Midbrain (tissue), 1 donor: ENCODE measurements around the gene PCBP4.

Source experiments
- DNase-seq: peaks from one replicate; lab custom pipeline; 2025; lab: John Stamatoyannopoulos, UW

The PCBP4 gene

DNA sequence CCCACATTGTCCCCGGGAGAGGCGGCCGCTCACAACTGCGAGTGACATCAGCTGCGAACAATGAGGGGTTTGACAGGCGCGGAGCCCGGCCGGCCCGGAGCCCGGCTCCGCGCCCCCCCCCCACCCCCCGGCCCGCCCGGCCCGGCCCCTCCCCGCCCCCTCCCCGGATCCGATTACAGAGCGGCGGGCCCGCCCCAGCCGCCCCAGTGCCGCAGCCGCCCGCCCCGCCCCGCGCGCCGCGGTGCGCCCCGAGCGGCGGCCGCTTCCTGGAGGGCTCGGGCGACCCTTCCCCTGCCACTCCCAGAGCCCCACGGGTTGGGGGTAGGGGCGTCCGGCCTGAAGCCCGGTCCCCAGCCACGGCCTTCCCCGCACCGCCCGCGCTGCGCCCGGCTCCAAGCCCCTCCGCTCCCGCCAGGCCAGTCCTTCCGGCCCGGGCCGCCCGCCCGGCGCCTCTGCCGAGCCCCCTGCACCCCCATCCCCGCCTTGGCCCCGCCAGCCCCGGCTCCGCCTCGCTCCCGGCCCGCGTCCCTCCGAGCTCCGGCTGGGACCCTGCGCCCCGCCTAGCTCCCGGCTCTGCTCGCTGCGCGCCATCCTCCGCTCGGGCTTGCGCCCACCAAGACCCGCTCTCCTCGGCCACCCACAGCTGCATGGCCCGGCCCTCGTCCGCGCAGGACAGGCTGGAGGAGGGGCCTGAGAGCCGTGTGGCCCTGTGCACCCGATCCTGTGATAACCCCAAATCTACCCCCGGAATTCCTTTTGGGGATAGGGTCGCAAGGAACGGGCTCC is at the start of gene PCBP4:
Gene PCBP4, minus strand, starts transcription at position 71 of the 786 bp plus-strand sequence. CDS start 6,214 bp downstream, outside the sequence.
- peak; percentile 85 for DNase-seq

DNA sequence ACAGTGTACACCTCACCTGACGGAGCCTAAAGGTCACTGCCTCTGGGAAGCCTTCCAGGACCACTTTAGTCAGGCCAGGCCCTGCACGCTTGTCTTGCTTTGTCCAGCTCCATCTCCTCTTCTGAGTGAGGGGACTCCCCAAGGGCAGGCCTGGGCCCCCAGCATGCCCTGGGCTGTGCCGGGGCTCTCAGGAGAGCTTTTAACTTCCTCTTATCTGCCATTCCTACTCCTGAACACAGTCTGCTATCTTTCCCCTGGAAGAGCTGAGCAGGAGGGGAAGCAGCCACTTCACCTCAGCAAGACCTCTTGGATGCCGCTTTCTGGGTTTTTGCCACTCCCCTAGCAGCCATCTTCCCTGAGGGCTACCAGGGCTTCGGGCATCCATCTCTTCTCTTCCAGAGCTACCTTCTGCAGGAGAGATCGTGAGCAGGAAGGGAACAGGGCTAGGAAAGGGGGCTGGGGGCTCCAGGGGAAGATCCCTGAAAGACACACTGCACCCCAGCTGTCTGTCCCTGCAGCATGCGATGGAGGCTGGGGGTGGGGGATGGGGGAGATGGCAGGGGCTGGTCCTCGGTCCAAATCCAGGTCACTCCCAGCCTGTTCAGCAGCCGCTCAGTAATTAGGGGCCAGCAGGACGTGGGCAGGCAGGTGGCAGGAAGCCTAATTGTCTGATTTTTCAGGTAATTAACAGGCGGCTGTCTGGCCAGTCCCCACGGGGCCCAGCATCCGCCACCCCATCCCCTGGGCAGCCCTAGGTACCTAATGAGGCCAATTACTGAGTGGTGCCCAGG is 48.4 kb upstream of the PCBP4 start:
- DNase-seq: no peak

DNA sequence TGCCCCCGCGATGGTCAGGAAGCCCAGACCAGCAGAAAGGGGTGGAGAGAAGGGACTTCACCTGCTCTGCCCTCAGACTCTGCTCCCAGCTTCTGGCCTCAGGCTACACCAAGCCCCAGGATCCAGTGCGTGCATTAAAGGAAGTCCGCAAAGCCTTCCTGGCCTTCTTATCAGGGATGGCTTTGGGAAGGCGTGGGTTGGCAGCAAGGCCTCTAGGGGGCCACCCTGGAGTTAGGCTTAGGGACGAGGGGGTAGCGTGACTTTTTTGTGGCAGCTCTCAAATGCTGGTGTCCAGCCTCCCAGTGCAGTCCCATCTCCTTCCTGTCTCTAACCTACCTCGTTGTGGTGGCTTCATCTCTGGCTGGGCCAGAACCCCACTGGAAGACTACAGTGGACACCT is 47.4 kb upstream of the PCBP4 start:
- DNase-seq: peak; percentile 22

DNA sequence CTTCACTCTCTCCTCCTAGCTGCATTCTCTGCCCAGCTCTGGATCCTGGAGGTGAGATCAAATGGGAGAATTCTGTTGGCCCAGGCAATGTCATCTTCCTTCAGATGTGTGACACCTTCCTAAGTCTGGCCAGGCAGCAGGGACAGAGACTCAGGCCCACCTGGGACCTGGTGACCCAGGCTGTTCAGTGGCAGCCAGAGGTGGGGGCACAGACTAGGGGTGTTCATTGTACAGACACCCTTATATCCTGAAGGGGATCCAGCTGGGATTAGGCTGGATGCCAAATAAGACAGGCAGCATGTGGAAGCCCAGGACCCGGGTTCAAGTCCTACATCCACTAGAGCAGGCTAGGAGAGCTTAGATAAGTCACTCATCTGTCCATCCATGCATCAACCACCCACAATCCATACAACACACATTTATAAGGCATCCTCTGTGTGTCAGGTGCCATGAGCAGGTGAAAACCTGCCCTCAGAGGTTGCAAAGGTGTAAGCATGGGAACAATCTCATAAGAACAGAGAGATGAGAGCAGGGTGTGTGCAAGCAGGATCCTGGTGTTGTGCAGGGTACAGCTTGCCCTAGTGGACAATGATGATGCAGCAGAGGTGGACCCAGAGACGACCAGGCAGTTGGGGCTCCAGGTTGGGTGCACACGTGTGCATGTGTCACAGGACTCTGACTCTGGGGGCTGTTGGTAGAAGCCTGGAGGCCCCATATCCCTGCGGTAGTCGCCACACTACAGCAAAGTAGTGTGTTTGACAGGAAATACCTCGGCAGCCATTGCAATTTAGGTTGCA is 46.7 kb upstream of the PCBP4 start:
- no peak for DNase-seq

DNA sequence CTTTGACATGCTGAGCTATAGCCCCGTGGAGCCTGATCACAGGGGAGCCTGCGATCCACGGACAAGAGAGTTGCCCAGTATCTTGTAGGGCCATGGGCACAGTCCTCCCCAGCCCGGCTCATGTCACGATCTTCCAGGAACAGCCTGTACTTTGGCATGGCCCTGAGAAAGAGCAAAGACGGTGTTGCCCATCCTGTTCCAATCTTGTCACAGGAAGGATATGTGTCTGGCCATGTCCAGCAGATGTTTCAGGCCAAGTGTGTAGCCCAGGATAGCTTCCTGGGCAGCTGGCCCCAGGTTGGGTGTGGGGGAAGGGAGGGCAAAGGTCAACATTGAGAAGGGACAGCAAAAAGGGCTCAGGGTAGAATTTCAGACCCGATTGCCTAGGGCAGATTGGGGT is 45.4 kb upstream of the PCBP4 start:
- no peak for DNase-seq

DNA sequence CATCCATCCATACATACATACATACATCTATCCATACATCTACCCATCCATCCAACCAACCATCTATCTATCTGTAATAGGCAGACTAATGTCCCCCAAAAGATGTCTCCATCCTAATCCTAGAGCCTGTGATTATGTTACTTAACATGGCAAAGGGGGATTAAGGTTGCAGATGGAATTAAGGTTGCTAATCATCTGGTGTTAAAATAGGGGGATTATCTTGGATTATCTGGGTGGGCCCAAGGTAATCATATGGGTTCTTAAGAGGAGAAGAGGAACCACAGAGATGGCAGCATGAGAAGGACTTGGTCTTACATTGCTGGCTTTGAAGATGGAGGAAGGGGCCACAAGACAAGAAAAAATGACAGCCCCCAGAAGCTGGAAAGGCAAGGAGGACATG is 43.2 kb upstream of the PCBP4 start:
- DNase-seq: no peak

DNA sequence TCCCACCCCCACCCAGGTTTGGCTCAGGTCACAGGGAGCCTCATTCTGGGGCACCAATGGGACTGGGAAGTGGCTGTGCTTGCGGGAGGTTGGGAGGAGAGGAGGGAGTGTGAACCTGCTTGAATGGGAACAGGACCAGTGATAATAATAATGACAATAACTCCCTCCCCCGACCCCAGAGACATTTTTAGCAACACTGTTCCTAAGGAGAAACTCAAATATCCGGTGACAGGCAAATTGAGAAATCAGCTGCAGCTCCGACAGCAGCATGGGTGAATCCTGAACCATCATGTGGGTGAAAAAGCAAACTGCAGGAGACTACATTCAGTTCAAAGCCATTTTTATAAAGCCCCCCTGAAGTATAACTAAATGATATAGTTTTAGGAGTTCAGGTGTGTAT is 40.0 kb upstream of the PCBP4 start:
- no peak for DNase-seq

DNA sequence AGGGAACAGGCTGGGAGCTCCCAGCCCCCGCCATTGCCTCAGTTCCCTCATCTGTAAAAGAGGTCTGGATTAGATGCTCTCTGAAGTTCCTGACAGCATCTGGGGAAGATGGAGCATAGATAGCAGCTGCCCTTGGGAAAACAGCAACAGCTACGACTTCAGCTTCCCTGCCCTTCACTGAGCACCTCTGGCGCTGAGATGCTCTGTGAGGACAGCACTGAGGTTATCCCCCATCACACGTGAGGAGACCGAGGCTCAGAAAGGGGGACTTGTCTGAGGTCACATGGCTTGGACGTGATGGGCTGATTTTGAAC is 39.5 kb upstream of the PCBP4 start:
- DNase-seq: no peak

DNA sequence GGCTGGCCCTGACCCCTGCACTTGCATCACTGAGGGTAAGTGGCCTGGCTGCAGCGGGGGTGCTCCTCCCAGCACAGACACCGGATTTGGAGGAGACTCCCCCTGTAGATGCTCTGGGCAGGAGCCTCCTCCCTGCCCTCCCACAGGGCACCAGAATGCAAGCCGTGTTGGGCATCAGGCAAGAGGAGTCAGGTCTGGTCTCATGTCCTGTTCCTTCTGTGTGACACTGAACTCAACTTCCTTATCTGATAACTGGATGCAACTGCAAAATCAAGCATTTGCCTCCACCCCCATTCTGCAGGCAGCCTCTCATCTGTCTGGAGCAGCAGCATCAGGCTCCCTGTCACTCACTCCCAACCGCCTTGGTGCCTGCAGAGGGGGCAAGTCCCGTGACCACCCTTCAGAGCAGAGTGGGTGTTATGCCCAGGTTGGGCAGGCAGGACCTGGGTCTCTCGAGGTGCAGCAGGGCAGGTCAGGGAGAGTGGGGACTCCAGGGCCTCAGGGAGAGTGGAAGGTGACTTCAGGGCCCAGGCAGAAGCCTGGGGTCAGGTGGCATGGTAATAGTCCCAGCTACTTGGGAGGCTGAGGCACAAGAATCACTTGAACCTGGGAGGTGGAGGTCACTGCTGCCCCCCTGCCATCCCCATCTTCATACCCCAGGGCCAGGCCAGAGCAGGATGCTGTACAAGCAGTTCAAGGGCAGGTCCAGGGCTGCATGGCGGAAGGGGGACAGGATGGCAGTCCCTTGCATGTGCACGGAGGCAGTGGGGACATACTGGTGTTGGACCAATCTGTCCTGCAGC is 39.0 kb upstream of the PCBP4 start:
- DNase-seq: no peak

DNA sequence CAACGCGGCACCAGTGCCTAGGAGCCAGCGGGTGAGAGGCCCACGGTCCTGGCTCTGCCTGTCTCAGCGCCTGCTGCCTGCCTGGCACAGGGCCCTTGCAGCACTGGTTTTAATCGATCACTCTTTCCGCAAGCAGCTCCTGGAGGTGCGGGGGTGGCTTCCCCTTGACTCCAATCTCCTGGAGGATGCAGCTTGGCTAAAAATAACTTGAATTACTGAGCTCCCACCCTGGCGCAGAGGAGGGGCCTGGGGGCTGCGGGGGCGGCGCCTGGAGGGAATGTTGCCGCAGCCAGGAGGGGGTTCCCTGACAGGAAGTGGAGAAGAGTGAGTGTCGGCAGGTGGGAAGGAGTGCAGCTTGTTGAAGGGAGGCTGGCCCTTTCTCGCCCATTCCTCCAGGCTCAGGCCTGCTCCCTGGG is 38.3 kb upstream of the PCBP4 start:
- no peak for DNase-seq

DNA sequence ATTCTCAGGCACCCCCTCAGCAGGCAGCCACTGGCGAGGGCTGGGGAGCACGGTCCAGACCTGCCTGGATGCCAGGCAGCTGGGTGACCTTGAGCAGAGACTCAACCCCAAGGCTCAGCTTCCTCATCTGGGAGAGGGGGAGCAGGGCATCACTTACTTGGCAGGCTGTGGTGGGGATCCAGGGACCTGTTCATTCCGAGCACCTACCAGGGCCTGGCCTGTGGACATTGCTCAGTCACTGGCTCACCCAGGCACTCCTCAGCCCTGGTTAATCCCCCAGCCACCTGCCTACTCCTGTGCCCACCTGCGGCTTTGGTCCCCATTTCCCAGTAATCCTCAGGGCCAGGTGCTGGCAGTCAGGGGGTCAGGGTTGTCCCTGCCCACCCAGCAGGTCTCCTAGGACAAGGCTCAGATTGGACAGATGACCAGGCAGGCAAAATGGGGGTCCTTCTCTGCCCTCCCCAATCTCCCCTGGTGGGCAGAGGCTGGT is 37.7 kb upstream of the PCBP4 start:
- no peak for DNase-seq

DNA sequence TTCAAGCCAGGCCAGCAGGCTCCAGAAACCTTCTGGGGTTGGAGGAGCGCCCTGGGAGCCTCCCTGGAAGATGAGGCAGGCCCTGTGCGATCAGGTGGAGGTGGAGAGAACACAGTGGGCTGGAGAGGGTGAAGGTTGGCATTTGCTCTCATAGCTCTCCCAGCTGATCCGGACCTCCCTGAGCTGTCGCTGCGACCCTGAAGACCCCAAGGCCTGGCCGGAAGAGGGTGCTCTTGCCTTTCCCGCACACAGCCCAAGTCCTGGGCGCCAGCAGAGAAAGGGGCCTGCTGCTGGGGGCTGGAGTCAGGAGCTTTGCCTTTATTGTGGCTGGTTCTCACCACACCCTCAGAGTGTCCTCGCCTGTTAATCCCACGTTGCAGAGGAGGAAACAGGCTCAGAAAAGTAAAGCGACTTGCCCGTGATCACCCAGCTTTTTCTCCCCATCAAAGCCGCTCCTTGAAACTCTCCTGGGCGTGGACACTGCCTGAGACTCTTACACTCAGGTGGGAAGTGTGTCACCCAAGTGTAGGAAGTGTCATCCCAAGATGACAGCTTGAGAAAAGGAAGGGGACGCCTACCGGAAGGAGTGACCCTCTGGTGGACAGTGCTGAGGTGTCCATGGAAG is 37.0 kb upstream of the PCBP4 start:
- peak; percentile 74 for DNase-seq

DNA sequence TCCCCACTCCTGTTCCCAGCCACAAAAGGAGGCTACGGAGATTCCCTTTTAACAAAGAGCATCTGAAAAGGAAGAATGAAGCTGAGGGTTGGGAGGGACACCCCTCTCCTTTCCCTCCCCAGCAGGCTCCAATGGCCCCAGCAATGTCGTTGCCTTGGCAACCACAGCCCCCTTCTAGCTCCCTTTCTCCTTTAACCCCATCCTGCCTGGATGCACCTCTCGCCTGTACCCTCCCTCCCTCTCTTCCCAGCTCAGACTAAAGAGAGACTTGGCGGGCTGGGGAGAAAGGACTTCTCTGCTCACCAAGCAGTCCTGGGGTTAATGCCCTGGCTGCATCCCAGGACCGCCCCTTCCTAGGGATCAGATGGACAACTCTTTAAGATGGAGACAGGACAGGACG is 35.5 kb upstream of the PCBP4 start:
- DNase-seq: no peak

DNA sequence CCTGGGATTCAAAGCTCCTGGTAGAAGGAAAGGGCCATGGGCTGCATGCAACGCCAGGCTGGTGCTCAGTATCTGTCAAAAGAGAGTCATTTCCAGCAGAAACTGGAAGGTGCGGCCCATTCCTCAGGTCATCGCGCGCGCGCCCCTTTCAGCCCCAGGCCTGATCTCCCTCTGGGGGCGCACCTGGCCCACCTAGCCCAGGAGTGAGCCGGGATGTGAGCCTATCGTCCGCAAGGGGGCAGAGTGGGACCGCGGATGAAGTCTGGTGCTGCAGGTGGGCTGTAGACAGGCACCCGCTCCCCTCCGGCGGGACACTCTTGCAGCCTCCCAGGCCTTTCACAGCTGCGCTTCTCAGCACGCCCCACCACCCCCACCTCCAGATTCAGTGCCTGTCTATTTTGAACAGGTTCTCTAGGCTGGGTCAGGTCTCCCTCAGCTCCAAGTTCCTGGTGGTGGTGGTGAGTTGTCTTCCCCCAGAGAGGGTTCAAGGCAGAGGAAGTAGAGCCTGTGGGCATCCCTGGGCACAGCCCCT is 34.3 kb upstream of the PCBP4 start:
- DNase-seq: peak; percentile 62

DNA sequence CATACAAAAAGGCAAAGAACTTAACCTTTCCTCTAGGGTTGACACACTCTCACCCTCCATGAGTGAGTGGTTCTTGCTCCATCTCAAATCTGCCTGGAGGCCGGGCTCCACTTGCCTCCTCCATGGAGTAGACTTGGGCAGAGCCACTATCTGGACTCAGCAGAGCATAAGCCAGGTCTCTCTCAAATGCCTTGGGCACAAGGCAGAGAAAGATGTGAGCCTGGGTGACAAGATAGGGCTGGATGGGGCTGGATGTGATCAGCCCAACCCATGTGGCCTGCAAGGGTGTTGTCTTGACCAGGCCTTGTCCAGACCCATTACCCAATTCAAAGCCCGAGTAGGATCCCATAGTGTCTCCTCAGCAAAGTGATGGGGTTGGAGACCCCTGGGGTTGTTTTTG is 32.6 kb upstream of the PCBP4 start:
- DNase-seq: no peak

DNA sequence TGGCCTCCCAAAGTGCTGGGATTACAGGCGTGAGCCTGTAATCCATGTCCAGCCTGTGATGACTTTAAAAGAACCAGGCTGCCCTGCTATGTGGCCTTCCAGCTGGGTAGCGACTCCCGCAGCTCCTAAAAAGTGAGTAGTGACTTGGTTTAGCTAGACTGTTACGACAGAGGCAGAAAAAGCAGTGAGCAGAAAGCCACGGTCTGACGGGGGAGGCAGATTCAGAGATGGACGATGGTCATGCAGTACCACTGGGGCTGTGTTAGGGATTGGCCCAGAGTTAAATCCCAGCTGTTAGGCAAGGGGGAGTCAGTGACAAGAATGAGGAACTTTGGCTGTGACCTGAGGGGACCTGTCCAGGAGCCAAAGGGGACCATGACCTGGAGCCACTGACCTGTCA is 31.5 kb upstream of the PCBP4 start:
- DNase-seq: no peak

DNA sequence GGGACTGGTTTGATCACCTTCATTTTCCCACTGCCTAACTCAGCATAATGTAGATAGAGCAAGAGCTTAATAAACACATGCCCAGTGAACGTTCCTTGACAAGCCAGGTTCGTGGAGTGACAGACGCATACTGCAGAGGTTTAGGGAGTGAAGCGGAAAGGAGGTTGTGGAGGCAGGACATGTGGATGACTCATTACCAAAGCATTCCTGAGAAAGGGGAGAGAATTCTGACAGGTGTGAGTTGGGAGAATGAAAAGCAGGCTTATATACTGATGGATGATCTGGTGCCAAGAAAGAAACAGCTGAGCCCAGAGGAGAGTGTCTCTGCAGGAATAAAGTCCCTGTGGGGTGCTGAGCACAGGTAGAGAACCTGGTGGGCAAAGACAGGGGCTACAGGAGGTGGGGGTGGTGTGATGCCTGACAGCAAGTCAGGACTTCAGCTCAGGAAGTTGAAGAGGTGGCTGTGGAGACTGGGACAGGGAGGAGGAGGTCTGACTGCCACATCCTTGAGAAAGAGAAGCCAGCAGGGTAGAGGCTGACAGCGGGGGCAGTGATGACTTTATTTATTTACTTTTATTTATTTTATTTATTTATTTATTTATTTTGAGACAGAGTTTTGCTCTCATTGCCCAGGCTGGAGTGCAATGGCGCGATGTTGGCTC is 30.8 kb upstream of the PCBP4 start:
- DNase-seq: no peak

DNA sequence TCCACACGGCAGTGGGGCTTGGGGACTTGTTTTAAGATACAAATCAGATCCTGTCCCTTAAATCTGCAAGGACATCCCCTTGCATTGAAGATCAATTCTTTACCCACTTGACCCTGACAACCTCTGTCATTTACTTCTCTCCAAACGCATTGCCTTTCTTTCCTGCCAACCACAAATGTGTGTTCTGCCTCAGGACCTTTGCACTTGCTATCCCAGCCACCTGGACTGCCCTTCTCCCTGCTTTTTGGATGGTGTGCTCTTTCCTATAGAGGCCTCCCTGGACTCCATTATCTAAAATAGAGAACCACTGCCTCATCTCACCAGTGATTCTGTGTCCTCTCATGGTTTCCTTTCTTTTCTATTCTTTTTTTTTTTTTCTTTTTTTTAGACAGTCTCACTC is 29.9 kb upstream of the PCBP4 start:
- DNase-seq: no peak

DNA sequence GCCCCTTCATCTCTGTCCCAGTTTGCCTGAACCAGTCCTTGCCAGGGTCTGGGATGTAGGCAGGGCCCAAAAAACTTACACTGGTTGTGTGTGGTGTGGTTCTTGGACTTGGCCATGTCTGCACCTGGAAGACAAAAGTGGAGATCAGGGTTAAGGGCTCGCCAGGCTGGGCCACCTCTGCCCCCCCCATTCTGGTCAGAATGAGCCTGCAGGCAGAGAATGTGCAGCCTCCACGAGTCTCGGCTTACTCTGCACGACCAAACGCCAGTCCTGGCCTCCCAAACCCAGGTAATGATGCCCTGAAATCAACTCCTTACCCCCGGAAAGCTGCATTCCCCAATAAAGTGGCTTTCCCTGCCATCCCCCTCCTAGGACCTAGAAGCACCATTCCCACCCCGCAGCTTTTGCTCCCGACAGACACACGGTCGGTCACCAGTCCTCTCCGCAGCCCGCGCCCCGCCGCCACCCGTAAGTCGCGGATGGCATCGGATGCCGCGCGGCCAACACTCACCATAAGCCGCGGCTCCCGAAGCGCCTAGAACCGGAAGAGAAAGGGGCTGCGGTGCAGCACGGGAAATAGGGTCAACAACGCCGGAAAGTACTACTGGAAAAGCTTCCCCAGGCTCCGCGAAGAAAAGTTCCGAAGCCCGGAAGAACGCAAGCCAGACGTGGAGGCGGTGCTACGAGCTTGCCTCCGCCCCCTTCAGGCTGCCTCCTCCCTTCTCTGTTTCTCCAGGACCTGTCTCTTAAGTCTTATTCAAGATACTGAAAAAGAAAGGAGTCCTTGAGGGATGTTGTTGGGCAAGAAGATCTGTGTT is 28.3 kb upstream of the PCBP4 start, which contains the start of gene RPL29:
Gene RPL29, minus strand, starts transcription at position 550 of the 818 bp plus-strand sequence. Its CDS starts 434 bp downstream, at position 116.
- DNase-seq: peak; percentile 95
